HUDEP-2 (cell line): ENCODE results near the gene HTR2C.
"Not testable (repeated sequence)": the region's sequence is repeated elsewhere in the genome, so short reads cannot be mapped to it uniquely, and the experiment has no call there.

ENCODE experiments used
- DNase-seq, 76 experiments: peaks; one replicate each; lab custom pipeline; 2025; ENCODE audit not compliant: unreplicated experiment in 76 of 76; lab: John Stamatoyannopoulos, UW

Gene HTR2C

DNA sequence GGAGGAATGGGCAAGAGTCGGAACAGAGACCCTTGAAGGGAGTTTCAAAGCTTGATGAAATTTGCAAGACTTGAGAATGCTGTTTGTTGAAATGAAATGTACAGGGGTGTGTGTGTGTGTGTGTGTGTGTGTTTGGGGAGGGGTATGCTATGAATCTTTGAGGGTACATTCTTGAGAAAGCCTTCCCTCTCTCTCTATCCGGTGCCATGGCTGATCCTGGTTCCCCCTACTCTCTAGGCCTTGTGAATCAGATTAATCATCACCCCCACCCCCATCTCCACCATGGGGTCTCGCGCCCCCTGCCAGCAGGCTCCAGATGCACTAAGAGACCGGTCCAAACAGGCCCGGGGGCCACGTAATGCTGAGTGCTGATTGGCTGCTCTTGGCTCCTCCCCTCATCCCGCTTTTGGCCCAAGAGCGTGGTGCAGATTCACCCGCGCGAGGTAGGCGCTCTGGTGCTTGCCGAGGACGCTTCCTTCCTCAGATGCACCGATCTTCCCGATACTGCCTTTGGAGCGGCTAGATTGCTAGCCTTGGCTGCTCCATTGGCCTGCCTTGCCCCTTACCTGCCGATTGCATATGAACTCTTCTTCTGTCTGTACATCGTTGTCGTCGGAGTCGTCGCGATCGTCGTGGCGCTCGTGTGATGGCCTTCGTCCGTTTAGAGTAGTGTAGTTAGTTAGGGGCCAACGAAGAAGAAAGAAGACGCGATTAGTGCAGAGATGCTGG lies at the start of gene HTR2C:
HTR2C (plus strand) TSS at position 441 of the 729 bp plus-strand sequence. CDS start 142,851 bp downstream, outside the sequence.
- no peak for DNase-seq

DNA sequence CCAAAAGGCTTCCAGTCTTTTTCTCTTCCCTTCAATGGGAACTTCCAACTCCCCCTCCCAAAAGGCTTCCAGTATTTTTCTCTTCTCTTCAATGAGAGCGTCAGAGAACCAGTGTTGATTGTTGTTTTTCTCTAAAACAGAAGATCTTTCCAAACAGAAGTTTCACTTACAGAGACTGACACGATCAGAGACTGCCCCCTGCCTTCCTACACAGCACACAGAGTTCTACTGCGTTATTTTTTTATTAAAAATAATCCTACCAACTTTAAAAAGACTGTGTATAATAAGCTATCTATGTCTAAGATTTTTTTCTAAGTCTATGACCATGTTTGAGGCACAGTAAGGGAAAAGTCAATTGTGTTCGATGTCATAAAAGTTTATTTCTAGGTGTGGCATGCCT lies 3.5 kb upstream of the HTR2C start:
- no peak for DNase-seq

GRCh38 chrX:114581528-114582263 lies 2.2 kb upstream of the HTR2C start:
- DNase-seq: no peak

GRCh38 chrX:114582264-114582632 lies 1.6 kb upstream of the HTR2C start:
- DNase-seq: no peak

DNA sequence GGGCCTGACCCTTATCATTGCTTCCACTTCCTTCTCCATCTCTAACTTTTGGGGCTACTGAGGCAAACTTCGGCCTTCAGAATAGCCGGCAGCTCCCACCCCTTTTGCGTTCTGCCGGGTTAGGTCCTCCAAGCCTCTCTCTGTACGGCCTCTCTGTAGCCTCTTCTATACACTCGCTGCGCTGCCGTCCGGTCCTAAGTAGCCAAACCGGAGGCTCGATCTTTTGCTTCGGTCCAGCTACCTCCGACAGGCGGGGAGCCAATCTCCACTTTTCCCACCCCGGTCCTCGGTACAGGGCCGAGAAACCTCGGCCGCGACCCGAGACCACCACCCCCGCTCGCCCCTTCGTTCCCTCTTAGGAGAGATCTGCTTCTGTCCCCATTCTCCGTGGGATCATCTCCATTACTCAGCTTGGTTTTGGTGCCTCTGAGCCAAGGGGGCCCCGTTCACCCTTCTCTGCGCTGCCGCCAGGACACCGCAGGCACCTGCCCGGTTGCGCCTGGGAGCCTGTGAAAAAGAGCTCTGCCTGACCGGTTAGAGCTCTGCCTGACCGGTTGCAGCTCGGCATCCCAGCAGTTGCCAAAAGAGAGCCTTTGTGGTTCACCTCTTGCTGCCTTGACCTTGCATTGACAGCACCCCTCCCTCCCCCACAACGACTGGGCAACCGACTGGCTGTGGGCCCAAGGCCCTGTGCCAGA lies 1.0 kb upstream of the HTR2C start:
- no peak for DNase-seq

DNA sequence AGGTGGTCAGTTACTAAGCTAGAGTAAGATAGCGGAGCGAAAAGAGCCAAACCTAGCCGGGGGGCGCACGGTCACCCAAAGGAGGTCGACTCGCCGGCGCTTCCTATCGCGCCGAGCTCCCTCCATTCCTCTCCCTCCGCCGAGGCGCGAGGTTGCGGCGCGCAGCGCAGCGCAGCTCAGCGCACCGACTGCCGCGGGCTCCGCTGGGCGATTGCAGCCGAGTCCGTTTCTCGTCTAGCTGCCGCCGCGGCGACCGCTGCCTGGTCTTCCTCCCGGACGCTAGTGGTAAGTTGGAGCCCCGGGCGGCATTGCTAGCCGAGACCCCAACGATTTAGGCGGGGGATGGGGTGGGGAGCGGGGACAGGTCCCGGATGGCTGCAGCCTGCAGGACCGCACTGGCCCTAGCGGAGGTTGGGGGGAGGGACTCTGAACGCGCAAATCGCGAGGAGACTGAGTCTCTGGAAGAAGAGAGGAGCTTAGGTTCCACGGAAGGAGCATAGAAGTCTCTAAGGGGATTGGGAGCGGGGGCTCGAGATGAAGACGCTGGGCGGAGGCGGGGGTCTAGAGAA lies 573 bp downstream of the HTR2C start:
- DNase-seq: no peak

- no peak for DNase-seq
These were observed 1.3 kb downstream of the HTR2C start for GRCh38 chrX:114584983-114585842.

DNA sequence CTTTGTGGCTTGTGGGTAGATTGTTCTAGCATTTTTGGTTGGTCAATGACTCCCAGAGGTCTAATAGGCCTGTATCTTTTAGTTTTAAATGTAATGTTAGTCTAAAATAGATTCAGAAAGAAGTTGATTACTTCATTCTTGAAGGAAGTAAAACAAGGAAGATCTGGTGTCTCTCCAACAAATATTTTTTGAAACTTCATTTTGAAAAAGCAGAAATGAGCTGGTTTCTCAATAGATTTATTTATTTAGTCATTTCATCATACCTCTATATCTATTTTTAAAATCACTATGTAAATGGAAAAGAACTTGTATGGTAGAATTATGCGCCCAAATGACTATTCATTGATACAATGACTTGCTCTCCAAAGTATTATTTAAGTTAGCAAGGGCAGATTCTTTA lies 7.2 kb downstream of the HTR2C start:
- no peak for DNase-seq

- DNase-seq: no peak
These were observed 15.4 kb downstream of the HTR2C start for GRCh38 chrX:114599305-114599704.

DNA sequence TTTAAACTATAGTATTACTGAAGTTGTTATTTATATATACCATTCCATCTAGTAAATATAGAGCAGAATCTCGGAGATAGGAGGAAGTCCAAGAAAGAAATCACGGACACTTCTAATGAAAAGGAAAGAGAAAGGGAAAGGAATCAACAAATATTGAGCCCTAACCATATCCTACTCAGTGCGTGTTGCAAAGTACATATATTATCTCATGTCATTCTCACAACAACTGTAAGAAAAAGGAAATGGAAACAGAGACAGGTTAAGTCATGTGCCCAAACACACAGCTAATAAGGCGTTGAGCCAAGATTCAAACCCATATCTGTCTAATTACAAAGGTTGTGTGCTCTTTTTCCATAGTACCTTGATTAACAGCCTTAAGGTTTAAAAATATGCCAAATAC lies 16.0 kb downstream of the HTR2C start:
- no peak for DNase-seq

DNA sequence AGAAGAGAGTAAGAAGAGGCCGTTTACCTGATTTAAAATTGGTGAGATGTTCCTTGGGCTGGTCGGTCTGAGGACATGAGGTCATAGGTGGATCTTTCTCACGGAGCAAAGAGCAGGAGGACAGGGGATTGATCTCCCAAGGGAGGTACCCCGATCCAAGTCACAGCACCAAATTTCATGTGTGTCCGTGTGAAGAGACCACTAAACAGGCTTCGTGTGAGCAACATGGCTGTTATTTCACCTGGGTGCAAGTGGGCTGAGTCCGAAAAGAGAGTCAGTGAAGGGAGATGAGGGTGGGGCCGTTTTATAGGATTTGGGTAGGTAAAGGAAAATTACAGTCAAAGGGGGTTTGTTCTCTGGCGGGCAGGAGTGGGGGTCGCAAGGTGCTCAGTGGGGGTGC lies 22.7 kb downstream of the HTR2C start:
- not testable (repeated sequence) for DNase-seq

GRCh38 chrX:114611018-114611619 lies 27.2 kb downstream of the HTR2C start:
- DNase-seq: peak in 16 of 76 experiments; percentile 0 to 38 (median 1)

- peak in 1 of 76 experiments; percentile 0 for DNase-seq
These were observed 31.9 kb downstream of the HTR2C start for GRCh38 chrX:114615765-114616164.

GRCh38 chrX:114619874-114620273 lies 36.0 kb downstream of the HTR2C start:
- DNase-seq: peak in 2 of 76 experiments; percentile 0 to 3

DNA sequence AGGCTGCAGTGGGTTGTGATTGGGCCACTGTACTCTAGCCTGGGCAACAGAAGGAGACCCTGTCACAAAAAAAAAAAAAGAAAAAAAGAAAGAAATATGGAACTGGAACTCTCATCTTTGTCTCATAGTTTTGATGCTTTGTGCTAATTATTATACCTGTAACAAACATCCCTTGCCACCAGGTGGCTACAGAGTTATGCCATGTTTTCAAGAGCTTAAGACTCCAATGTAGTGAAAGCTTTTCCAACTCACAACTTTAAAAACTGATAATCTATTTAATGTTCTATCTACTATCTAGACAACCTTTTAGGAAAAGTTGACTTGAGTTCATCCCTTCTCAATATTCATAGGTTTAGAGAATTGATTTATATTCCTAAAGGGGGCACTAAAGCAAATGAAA lies 42.4 kb downstream of the HTR2C start:
- peak in 1 of 76 experiments; percentile 0 for DNase-seq

GRCh38 chrX:114635986-114636385 lies 52.1 kb downstream of the HTR2C start:
- DNase-seq: no peak

- DNase-seq: no peak
These were observed 66.5 kb downstream of the HTR2C start for GRCh38 chrX:114650351-114650750.

- DNase-seq: no peak
These were observed 91.5 kb downstream of the HTR2C start for GRCh38 chrX:114675365-114675764.

DNA sequence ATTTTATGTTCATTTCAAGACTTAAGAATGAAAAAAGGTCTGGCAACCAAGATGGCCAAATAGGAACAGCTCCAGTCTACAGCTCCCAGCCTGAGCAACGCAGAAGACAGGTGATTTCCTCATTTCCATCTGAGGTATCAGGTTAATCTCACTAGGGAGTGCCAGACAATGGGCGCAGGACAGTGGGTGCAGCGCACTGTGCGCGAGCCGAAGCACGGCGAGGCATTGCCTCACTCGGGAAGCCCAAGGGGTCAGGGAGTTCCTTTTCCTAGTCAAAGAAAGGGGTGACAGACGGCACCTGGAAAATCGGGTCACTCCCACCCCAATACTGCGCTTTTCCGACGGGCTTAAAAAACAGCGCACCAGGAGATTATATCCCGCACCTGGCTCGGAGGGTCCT lies 116.6 kb downstream of the HTR2C start:
- not testable (repeated sequence) for DNase-seq

GRCh38 chrX:114709406-114709805 lies 125.5 kb downstream of the HTR2C start:
- no peak for DNase-seq
